Right ventricle myocardium superior (tissue), 1 donor: Measurements from ENCODE around the gene TP53BP1. TPM values are rescaled to one million over a fixed set of nuclear protein-coding genes. Genes with fewer than 3 reads are reported as not detected.
"Not testable (repeated sequence)": the region's sequence is repeated elsewhere in the genome, so short reads cannot be mapped to it uniquely, and the experiment has no call there.

ENCODE experiments used
- ATAC-seq: fragments of 200-7000 bp; cut with Tn5 transposase; one replicate; pipeline ENCODE4 v1.9.1; 2020; ENCODE audit warnings: mild to moderate bottlenecking; ENCODE audit not compliant: poor library complexity
- DNase-seq: peaks from one replicate; pipeline ENCODE4 v3.0.0-alpha.2; 2020
- intact Hi-C: fragments of 100-400 bp; cut with DNase I; formaldehyde crosslinking; loops from one replicate; pipeline ENCODE4 v1.11.2; 2022
- total RNA-seq: library from RNA; stranded (reverse); fragmentation: NEBNext Ultra II Directional; extraction: Animal tissue kit (Norgen Biotek cat#: 25700); gene quantifications from one replicate; pipeline ENCODE4 v1.2.1, GENCODE V29; 2021
- donor health status: DM: no; HTN: yes; CAD: no; lungs with severe emphysema.

Gene TP53BP1
- total RNA-seq, 1 donor from 2014 or later: 23.7 TPM

DNA sequence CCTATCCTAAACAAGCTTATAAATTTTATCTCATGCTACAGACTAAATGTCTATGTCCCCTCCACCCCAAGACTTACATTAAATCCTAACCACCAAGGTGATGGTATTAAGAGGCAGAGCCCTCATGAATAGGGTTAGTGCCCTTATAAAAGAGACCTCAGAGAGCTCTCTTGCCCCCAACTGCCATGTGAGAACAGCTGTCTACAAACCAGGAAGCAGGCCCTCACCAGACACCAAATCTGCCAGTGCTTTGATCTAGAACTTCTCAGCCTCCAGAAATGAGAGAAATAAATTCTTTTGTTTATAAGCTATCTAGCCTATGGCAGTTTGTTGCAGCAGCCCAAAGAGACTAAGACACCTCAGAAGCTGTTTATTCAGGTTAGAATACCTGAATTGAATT, 58.5 kb downstream of the TP53BP1 start:
- DNase-seq (no peak), ATAC-seq (no peak)
- intact Hi-C loops: no loop called here

DNA sequence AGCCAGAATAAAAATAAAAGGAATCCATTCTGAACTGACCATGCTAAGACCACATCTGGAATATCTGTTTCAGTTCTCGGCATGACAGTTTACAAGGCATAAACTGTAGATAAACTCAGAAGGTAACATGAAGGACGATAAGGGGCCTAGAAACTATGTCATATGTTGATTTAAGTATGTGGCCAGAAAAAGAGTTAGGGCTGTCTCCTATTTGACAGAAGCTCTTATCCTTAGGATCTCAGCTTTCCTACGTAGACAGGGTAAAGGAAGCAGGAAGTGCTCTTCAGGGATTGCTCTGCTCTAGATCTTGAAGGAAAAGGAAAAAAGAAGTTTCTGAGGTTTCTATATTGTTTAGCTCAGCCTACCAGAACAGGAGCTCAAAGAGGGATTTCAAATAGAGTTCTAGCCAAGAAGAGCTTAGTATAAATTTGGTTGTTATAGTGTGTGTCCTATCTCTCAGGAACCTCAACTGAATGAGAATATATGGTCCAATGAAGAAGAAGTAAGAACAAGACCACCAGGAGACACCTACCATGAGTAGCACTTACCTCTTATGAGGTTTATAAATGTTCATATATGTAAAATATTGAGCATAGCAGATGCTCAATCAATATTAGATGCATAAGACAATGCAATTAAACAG, 59.2 kb downstream of the TP53BP1 start:
- intact Hi-C loops: no loop called here
- ATAC-seq (no peak), DNase-seq (no peak)

DNA sequence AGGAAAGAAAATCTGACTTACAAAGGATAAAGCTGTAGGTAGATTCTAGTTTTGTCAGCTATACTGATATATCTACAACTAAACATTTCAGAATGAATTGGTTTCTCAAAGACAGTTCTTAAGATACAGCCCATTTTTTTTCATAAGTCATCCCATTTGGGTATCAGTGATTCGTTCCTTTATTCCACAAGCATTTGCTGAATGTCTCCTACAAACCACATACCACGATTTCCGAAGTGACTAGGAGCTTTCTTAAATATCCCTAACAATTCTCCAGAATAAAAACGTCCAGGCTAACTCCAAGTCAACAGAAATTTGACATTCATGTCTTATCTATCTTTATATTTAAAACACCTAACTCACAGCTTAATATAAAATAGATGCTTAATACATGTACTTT, 59.8 kb downstream of the TP53BP1 start:
- DNase-seq (no peak), ATAC-seq (no peak)
- intact Hi-C loops: no loop called here

DNA sequence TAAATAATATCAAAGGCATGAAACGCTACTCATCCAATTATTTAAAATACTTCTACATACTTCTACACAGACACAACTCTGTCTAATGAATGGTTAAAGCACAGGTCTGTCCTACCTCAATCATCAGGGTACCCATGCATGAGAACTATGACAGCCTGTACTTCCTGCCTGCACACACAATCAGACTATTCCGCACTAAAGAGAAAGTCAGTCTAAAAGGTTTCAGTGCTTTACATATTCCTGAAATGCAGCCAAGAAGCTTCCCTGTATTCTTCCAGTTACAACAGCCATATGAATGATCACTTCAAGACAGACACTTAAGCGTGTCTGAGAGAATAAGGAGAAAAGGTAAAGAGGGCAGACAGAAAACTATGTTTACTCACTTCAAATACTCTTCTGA, 63.3 kb downstream of the TP53BP1 start:
- intact Hi-C loops: no loop called here
- no peak for ATAC-seq

DNA sequence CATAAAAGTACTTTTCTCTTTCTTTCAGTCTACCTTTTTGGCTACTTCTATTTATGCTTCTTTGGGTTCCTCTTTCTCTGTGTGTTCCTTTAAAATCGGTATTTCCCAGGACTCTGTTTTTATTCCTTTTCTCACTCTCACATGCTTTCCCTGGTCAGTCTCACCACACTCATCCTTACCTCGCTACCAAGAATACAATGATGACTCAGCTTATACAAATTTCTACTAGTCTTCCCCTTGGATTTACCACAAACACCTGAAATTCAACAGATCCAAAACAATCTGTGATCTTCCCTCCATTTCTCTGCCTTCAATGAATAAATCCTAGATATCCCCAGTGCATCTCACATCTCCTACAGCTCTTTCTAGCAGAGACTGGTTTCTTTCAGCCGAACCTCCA, 69.2 kb downstream of the TP53BP1 start:
- DNase-seq (no peak), ATAC-seq (no peak)
- intact Hi-C loops: no loop called here

More for the DNA sequence above, 63.3 kb downstream of the TP53BP1 start:
- no peak for DNase-seq

DNA sequence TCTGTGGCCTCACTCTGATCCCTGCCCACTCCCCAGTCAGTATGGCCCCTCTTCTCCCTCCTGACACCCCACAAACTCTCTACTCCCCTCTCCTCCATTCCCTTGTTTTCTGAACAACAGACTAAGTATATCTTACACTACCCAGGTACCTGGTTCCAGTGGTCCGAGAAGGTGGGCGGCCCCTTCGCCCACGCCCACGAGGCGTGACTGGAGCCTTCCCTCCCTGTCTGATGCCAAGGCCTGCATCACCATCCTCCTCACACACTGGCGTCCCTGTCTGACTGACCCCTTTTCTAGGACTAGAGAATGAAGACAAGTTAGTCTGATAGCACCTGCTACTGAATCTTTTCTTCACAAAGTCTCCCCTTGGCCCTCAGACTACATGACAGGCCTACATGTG, 72.1 kb downstream of the TP53BP1 start:
- intact Hi-C loops: no loop called here
- ATAC-seq (no peak), DNase-seq (no peak)

DNA sequence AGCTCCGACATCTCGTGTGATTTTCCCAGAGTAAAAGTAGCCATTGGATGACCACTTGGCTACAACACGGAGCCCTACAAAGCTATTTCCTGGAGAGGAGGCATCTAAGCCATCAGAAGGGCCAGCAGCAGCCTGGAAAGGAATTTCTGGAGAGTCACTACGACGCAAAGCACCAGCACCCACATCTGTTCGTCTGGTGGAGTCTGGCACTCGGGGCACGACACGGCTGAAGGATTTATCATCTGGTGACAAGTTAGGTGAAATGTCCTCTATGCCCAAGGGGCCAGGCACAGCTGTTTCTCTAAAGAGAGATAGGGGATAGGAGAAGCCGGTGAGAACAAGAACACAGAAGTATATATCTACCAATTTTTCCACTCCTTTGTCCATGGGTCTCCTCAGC, 72.5 kb downstream of the TP53BP1 start:
- no peak for DNase-seq
- ATAC-seq: no peak
- intact Hi-C loops: no loop called here

DNA sequence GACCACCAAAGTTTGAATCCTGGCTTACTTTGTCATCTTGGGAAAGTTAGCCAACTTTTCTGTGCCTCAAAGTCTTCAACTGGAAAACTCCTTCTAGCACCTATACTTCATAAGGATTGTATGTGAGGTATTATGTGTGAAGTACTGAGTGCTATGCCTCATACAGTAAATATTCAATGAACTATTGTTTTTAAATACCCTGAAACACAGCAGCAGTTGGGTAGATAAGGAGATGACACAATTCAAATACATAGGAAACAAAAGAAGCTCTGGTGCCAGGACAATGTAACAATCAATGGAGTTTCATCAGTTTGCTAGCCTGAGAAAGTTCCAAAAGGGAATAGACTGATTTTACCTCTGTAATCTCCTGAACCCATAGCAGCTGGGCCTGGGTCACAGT, 78.8 kb downstream of the TP53BP1 start:
- no peak for DNase-seq
- intact Hi-C loops: no loop called here
- no peak for ATAC-seq

DNA sequence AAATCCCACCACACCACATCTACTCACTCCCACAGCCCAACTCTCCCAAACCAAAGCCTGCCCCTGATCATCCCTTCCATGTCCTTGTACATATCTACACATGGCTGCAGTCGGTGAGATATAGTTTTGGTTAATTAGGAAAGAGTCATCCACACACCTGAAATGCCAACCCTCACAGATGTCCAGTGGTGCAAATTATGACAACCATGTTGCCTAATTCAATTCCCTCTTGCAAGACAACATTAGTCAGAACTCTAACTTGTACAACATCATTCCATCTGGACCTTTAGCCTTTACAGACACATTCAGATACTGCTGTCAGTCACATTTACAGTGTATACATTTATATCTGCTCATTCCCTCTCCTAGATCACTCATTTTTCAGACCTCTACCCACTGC, 80.9 kb downstream of the TP53BP1 start:
- intact Hi-C loops: no loop called here
- ATAC-seq: no peak
- DNase-seq: no peak

DNA sequence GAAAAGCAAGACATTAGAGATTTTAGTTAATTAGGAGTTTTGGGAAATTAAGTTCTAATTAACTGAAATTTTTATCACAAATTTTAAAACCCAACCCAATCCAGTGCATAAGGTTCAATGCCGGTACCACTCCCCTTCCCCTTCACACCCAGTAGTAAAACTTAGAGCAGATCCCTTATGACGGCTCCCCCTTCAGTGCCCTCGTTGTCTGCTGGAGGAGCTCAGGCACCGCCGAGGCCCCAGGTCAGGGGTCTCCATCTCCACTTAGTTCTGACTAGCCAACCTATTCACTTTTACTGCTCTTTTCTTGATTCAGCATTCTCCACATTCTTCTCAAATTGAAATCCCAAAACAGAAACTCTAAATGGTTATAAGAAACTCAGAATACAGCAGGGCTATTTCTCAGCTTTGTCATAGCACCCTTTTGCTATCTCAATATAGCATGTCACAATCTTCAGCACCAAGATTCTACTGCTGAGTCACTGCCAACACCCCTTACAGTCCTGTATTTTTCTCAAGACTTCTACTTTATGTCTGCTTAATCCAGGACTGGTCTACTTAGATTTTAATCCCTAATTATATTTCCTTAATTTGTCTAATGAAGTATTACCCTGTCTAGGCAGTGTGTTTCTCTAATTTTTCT, 82.3 kb downstream of the TP53BP1 start:
- intact Hi-C loops: no loop called here
- ATAC-seq: no peak
- no peak for DNase-seq

DNA sequence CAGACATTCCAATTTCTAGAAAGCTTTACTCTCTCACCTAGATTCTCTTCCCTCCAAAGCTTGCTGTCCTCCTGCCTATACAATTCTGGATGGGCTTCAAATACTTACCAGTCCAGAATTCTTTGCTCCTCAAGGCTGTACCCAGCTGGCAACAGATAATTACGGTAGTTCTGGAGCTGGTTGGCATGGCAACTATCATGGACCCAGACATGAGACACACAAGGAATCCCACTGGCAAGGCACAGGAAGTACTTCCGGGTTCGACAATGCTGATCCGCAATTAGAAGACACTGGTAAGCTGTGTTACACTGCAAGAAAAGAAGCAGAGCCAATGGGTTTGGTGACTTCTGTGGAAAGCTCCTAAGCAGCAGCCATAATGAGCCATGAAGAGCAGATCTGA, 84.2 kb downstream of the TP53BP1 start:
- intact Hi-C loops: no loop called here
- no peak for DNase-seq
- ATAC-seq: no peak

DNA sequence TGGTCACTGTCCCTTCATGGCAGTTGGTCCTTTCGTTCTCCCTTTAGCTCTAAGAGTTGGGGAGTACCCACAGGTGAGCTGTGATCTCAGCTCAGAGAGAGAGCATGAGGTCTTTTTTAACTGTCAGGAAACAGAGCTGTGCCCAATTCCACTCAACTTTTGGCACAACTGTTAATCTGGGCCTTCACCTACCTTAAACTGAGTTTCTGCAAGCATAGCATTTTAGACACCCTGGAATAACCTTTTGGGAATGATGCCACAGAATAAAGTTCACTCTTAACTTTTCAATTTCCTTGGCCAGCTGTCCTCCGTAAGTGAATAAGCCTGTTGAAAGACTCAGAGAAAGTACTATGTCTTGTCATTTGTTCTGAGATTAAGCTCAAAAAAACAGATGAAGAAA, 86.1 kb downstream of the TP53BP1 start:
- intact Hi-C loops: no loop called here
- ATAC-seq (no peak), DNase-seq (no peak)

DNA sequence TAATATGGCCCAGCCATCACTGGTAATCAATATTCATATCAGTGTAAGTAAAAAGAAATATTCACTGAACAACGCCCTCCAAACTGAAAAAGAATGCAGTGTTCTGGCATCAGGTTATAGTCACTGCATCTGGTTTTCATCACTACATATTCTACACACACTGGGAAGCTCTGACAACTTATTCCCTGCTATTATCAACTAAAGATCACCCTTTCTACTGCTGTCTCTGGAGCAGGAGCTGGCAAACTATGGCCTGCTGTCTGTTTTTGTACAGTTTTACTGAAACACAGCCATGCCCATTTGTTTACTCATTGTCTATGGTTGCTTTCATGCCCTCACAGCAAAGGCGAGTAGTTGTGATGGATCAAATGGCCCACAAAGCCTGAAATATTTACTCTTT, 86.8 kb downstream of the TP53BP1 start:
- no peak for ATAC-seq
- no peak for DNase-seq
- intact Hi-C loops: no loop called here

DNA sequence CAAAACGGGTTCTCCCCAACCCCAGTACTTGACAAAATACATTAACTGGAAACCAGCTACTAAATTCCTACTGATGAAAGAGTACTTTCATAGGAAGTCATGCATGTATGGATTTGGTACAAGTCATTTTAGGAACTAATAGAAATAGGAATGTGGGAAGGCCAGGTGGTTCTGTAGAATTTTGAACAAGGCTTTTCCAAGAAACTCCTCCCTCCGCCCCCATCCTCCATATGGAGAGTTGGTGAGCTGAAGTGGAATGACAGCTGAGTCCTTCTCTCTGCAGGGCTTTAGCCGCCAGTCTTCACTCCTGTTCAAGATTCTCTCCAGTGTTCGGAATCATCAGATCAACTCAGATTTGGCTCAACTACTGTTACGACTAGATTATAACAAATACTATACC, 88.8 kb downstream of the TP53BP1 start:
- ATAC-seq: no peak
- DNase-seq: no peak
- intact Hi-C loops: no loop called here

DNA sequence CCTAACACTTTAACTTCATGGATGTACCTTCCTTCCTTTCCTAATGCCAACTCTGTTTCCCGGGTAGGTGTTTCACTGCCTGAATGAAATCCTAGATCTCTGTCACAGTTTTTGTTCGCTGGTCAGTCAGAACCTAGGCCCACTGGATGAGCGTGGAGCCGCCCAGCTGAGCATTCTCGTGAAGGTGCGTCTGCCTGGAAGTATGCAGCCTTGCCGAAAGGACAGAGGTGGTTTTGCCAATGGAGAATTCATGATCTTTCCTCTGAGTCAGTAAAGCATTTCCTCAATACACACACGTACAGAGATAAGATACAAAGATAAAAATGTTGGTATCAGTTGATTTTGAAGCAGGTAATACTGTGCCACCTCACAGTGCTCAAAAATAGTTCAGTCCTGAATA, 89.3 kb downstream of the TP53BP1 start:
- DNase-seq (no peak), ATAC-seq (no peak)
- intact Hi-C loops: no loop called here

DNA sequence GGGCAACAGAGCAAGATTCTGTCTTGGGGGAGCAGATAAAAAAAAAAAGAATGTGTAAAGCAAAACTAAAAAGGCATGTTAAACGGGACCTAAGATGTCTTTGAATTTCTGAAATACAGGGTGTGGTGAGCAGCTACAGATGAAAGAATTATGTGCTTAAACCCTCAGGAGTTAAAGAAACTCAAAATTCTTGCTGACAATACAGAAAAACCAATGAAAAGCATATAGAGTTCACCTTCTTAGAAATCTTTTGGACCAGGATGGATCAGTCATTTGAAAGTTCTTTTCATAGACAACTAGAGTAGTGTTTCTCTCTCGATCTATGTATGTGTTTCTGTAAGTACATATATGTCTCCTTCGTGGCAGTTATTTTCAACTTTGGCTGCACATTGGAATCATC, 90.7 kb downstream of the TP53BP1 start:
- DNase-seq (no peak), ATAC-seq (no peak)
- intact Hi-C loops: no loop called here

DNA sequence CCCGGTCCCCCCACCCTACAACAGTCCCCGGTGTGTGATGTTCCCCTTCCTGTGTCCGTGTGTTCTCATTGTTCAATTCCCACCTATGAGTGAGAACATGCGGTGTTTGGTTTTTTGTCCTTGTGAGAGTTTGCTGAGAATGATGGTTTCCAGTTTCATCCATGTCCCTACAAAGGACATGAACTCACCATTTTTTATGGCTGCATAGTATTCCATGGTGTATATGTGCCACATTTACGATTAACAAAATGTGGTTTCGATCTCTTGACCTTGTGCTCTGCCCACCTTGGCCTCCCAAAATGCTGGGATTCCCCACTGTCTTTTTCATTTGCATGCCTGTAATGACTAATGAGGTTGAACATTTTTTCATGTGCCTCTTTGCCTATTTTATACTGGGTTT, 99.4 kb downstream of the TP53BP1 start:
- intact Hi-C loops, ATAC-seq, DNase-seq: not testable (repeated sequence)

DNA sequence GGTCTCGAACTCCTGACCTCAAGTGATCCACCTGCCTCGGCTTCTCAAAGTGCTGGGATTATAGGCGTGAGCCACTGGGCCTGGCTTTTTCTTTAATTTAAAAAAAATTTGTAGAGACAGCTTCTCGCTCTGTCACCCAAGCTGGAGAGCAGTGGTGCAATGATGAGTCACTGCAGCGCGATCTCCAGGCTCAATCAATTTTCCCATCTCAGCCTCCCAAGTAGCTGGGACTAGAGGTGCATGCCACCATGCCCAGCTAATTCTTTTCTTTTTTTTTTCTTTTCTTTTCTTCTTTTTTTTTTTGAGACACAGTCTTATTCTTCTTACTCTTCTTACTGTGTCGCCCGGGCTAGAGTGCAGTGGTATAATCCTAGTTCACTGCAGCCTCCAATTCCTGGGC, 102.2 kb downstream of the TP53BP1 start:
- ATAC-seq: no peak
- intact Hi-C loops: no loop called here

DNA sequence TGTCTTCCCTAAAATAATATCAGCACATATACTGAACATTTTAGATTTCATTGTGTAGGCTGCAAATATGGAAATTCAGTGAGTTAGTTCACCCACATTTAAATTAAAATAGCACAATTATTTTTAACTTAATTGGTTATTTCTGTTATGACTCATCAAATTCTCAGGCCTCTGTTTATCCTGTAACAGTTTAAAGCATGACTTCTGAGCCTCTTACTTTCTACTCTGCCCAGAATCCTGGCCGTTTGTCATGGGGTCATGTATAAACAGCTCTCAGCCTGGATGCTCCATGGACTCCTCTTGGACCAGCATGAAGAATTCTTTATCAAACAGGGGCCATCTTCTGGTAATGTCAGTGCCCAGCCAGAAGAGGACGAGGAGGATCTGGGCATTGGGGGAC, 109.9 kb downstream of the TP53BP1 start:
- ATAC-seq (no peak), DNase-seq (no peak)
- intact Hi-C loops: no loop called here

More for the DNA sequence above, 102.2 kb downstream of the TP53BP1 start:
- no peak for DNase-seq

DNA sequence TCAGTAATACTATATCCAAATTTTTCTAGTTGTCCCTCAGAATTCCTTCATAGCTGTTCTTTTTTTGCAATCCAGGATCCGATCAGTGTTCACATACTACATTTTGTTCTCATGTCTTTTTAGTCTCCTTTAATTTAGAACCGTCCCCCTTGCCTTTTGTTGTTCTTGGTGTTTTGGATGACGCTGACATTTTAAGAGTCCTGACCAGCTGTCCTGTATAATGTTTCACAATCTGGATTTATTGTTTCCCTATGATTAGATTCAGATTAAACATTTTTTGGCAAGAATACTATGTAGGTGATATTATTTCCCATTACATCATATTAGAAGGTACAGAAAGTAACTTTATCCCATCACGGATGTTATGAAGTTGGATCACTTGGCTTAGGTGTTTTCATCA, 110.6 kb downstream of the TP53BP1 start:
- intact Hi-C loops: no loop called here
- ATAC-seq (no peak), DNase-seq (no peak)

DNA sequence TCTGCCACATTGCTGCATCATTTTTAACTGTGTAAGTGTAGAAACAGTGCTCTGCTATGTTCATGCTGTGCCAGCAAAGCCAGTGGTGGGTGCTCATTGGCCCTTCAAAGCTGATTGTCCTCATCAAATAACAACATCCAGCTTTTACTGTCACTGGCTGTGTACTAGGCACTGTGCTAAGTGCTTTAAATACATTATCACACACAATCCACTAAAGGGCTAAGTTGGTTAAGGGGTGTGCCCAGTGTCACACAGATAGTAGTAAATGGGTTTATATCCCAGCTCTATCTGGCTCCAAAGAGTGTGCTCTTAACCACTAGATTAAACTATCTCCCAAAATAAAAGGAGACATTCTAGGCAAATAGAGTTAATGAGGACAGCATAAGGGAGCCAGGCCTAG, 114.4 kb downstream of the TP53BP1 start:
- no peak for DNase-seq
- ATAC-seq: no peak
- intact Hi-C loops: no loop called here
